Coronary artery (tissue), 2 donors: ENCODE measurements around the gene RIPK4.

Experiments
- DNase-seq: peaks from one replicate; pipeline ENCODE4 v3.0.0-alpha.2; 2017; ENCODE audit warnings: low spot score
- H3K27ac ChIP-seq, 2 donors: fragments of 200-600 bp; sonication (generic); one replicate each; pipeline ENCODE4 v1.5.1; 2016 to 2019
- H3K4me3 ChIP-seq: fragments of 200-600 bp; sonication (generic); 2 replicates; pipeline ENCODE4 v1.5.1; 2016; ENCODE audit warnings: mild to moderate bottlenecking, moderate library complexity
- CTCF ChIP-seq: fragments of 200-600 bp; sonication (generic); IDR thresholded peaks from one replicate; pipeline ENCODE4 v1.5.1; 2019; ENCODE audit warnings: antibody characterized with exemption

RIPK4 gene

GRCh38 chr21:41766883-41767605, at the start of gene RIPK4:
Gene RIPK4, minus strand, starts transcription at chr21:41767052. Its CDS starts 11 bp downstream, at chr21:41767041.
- no peak for DNase-seq
- peak within 1 kb of the TSS; percentile 75 for H3K4me3 ChIP-seq
- peak within 1 kb of the TSS; percentile 65 to 90 for H3K27ac ChIP-seq
- no peak for TF ChIP-seq CTCF

- TF ChIP-seq CTCF, result no peak
- no peak for DNase-seq
Measured at GRCh38 chr21:41815652-41816582, 49.1 kb upstream of the RIPK4 start.

GRCh38 chr21:41813226-41813625, 46.4 kb upstream of the RIPK4 start:
- TF ChIP-seq CTCF, result no peak
- no peak for DNase-seq
- no peak overlapping the region for H3K4me3 ChIP-seq
- no peak overlapping the region for H3K27ac ChIP-seq

More at GRCh38 chr21:41815652-41816582, 49.1 kb upstream of the RIPK4 start:
- H3K27ac ChIP-seq, result peak overlapping the region in 1 of 2 donors; percentile 8
- no peak overlapping the region for H3K4me3 ChIP-seq

GRCh38 chr21:41812679-41813078, 45.8 kb upstream of the RIPK4 start:
- H3K4me3 ChIP-seq, result no peak overlapping the region
- no peak for TF ChIP-seq CTCF
- no peak overlapping the region for H3K27ac ChIP-seq
- no peak for DNase-seq

GRCh38 chr21:41810597-41810932, 43.7 kb upstream of the RIPK4 start:
- no peak overlapping the region for H3K4me3 ChIP-seq
- no peak overlapping the region for H3K27ac ChIP-seq
- DNase-seq, result no peak
- no peak for TF ChIP-seq CTCF

GRCh38 chr21:41809891-41810596, 43.2 kb upstream of the RIPK4 start:
- TF ChIP-seq CTCF, result no peak
- Histone ChIP-seq H3K27ac (no peak overlapping the region), H3K4me3 (no peak overlapping the region)
- no peak for DNase-seq
